SJCRH30 (cell line): Measurements from ENCODE around the gene ADAMTS20. TPM values are rescaled to one million over a fixed set of nuclear protein-coding genes. Genes with fewer than 3 reads are reported as not detected.

Experiments used
- total RNA-seq: library from RNA; depleted of rRNA; stranded (reverse); fragments of >200 nt; shearing (Covaris generic); gene quantifications from 2 replicates; pipeline ENCODE4 v1.2.3, GENCODE V29; 2014; rRNA removed

ADAMTS20 gene
- total RNA-seq, 1 experiment from 2014 or later: not detected

Other genes starting within 250 kb of the ADAMTS20 start
- gene PUS7L, start 206.6 kb upstream of the ADAMTS20 start, total RNA-seq: 29.2 and 35.7 TPM in 2 replicates
- gene IRAK4, start 206.7 kb upstream of the ADAMTS20 start, total RNA-seq: 13.5 and 15.7 TPM in 2 replicates